GF-D8 (cell line): Measurements from ENCODE around the gene CIART.
"Not testable (repeated sequence)": the region's sequence is repeated elsewhere in the genome, so short reads cannot be mapped to it uniquely, and the experiment has no call there.

Experiments
- DNase-seq: peaks from one replicate; lab custom pipeline; 2025; lab: John Stamatoyannopoulos, UW

CIART gene

DNA sequence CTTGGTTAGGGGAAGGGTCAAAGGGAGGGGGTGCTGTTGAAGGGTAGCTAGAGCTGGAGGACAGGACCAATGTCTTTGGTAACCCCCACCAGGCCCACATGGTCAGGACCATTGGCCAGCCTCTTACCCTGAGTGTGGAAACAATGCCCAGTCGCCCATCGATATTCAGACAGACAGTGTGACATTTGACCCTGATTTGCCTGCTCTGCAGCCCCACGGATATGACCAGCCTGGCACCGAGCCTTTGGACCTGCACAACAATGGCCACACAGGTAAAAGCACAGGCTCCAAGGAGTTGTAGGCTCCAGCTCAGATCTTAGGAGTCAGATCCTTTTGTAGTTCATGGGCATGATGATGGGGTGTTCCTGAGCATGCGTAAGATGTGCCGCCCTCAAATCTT, 21.0 kb upstream of the CIART start:
- DNase-seq: no peak

GRCh38 chr1:150262388-150263320, 19.7 kb upstream of the CIART start:
- no peak for DNase-seq

DNA sequence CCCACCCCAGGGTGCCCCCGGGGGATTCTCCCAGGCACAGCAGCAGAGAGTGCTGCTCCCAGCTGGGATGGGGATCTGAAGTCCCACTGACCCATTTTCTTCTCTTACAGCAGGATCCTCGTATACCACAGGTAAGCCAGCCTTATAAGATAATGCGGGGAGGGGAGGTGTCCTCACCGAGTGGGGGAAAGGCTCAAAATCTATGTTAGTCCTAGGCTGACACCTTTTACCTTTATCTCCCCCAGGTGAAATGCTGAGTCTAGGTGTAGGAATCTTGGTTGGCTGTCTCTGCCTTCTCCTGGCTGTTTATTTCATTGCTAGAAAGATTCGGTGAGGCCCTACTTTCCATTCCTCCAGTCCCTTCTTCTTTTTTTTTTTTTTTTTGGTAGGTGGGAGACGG, 18.8 kb upstream of the CIART start:
- DNase-seq: no peak

DNA sequence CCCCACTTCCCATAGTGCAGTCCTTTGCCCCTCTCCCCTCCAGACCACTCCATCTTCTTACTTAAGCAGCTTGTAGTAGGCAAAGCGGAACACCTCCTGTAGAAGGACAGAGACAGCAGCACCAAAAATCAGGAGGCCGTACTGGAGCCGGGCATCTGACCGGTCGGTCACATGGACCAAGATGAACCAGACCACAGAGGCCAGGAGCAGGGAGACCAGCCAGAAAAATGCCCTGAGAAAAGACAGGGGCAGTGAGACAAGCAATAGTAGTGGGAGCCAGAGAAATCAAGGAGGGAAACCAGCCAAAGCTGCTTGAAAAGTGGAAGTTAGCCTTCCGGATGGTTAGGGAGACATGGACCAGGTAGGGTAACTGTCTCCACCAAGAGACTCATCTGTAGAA, 14.5 kb upstream of the CIART start:
- no peak for DNase-seq

- DNase-seq: no peak
These were observed 14.0 kb upstream of the CIART start for GRCh38 chr1:150268340-150268704.

DNA sequence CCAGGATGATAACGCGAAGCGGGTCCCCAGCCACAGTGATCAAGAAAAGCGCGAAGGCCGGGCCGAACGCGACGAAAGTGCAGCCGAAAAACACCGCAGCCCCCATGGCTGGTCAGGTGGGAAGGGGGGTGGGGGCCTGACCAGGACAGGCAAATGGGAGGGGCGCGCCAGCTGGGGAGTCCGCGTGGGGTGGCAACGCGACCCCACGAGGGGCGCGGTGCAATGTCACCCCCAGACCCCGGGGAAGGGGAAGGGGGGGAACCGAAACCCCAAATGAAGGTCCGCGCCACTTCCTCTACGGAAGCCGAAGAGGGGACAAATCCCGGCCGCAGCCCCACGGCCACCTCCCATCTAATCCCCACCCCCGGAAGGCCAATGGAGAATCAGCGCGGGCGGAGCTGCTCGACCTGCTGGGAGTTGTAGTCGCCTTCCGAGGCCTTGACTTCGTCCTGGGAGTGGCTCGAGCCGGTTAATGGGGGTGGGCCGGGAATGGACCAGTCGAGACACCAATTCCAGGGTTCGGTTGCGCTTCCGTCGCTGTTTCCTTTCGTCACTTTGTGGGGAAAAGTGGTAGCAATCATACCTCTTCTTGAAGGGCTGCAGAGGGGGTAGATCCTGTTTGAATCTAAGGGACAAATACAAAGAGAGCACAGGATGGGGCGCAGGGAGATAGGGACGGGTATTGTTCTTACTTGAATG, 13.5 kb upstream of the CIART start, which contains the start of gene APH1A:
Gene APH1A (minus strand): TSS at position 312 of the 699 bp plus-strand sequence. CDS start 206 bp downstream, at position 106.
- DNase-seq: peak; percentile 82

- no peak for DNase-seq
These were observed 12.9 kb upstream of the CIART start for GRCh38 chr1:150269451-150269850.

GRCh38 chr1:150271291-150271959, 10.9 kb upstream of the CIART start:
- no peak for DNase-seq

- DNase-seq: no peak
These were observed 9.0 kb upstream of the CIART start for GRCh38 chr1:150273311-150273710.

GRCh38 chr1:150280138-150280707, 2.1 kb upstream of the CIART start:
- no peak for DNase-seq

DNA sequence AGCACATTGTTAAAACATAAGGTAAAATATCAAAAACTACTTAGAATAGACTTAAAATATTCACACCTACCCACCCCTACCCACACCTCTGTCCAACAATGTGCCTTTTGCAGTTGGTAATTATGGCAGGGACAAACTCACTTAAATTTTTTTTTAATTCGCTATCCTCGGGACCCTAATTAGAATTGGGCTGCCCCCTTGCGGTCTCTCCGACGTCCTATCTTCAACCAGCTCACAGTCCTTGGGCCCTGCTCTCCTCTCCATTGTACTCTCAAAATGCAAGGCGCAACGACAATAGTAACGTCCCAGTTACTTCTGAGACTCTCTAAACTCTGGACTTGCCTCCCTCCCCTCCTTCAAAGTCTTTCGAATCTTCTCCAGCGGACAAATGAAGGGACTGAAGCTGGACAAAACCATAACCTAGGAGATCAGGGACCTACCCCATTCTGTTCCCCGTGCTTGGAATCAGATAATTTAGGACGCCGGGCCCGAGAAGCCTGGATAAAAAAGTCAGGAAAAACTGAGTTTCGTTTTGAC, 1.1 kb upstream of the CIART start:
- DNase-seq: peak; percentile 53

DNA sequence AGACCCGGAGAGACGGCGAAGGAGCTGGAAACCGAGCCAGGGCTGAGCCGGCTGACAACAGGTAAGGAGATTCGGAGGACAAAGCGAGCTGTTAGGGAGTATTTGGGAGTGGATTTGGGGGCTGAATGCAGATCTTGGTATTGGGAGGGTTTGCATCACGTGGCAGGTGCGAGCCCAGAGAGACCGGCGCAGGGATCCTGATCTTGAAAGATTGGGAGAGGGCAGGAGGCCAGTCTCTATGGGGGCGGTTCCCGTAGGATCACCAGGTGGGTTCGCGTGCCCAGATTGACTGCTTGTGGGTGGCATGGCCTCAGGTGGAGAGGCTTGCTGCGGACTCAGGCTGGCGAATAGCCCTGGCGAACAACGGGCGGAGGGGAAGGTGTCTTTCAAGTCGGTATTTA, 204 bp downstream of the CIART start:
- no peak for DNase-seq

DNA sequence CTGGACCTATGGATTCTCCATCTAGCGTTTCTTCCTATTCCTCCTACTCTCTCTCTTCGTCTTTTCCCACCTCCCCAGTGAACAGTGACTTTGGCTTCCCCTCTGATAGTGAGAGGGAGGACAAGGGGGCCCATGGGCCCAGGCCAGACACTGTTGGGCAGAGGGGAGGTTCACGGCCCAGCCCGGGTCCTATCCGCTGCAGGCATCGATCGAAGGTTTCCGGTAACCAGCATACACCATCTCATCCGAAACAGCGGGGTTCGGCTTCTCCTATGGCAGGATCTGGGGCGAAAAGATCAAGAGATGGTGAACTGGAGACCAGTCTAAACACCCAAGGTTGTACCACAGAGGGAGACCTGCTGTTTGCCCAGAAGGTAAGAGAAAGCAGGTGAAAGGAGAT, 906 bp downstream of the CIART start:
- DNase-seq: no peak

- DNase-seq: no peak
These were observed 6.0 kb downstream of the CIART start for GRCh38 chr1:150288382-150288781.

DNA sequence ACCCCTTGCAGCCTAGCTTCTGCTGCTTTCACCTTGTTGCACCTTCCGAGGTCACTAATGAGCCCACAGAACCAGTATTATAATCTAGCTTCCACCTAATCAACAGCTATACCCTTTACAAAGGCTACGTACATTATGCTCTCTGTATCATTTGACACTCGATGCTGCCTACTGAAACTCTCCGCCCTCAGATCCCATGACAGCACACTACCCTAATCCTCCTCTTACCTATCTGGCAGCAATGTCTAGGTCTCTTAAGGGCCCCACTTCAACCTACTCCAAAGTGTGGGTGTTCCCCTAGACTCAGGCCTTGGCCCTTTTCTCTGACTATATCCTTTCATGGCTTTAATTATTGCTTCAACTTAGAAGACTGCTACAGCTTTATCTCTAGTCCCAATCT, 6.5 kb downstream of the CIART start:
- DNase-seq: no peak

DNA sequence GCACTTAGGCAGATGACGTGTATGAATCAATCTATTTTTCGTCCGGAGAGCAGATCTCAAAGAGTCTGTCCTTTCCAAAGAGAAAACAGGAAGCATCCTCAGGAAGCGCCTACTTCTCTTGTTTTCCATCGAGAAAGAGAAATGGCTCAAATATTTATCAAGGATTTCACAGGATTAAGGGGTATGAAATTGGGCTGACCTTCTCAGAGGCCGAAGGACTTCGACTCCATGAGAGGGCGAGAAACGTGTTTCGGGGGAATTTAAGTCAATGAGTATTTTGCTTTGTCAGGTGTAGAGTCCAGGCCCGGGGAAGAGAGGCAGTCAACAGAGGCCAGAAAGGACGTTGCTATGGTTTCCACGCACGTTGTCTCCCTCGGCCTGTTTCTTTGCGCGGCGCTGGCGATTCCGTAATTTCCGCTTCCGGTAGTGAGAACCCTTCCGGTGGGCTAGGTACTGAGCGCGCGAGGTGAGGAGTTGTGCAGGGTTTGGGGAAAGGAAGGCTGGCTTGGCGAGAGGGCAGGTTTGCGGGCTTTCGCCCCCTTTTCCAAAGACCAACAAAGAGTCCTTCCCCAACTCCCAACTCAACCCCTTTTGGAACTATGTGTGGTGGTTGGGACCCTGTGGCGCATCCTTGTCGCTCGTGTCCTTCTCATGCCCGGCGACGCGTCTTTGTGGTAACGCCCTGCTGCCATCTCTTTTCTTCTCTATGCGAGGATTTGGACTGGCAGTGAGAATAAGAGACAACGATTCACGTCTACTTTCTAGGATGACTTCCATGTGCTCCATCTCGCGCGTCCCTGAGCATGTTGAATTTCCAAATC, 11.3 kb downstream of the CIART start, which contains the start of gene MRPS21:
Gene MRPS21 (plus strand): TSS at position 429 of the 821 bp plus-strand sequence. CDS start 506 bp downstream, outside the sequence.
- peak; percentile 84 for DNase-seq

DNA sequence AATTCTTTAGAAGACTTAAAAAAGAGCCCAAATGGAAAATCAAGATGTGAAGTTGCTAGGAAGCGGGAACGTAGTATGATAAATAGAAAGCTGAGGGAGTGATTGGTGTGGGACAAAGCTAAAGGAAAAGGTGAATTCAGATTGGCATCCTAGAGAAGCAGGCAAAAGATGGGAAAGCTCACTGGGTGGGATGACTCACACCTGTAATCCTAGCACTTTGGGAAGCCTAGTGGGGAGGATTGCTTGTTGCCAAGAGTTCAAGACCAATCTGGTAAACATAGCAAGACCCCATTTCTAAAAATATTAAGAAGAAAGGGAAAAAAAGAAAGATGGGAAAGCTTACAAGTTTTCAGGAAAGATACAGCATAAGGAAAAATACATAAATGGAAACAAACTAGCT, 13.1 kb downstream of the CIART start:
- DNase-seq: no peak

- no peak for DNase-seq
These were observed 17.4 kb downstream of the CIART start for GRCh38 chr1:150299716-150300115.

DNA sequence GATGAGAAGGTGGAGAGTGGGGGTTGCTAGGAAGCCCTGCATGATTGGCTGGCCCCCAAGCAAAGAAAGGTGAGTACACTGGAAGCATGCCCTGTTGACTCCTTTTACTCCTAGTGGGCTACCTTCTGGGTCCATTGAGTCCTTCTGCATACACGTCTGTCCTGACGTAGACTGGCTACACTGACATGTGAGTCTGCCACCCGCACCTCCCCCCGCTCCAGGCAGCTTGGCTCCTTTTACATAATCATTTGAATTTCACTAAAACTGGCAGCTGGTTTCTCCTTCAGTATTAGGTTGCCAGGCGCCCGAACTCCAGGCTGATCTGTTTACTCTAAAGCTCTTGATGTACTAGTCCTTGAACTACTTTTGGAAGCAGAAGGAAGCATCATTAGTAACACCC, 20.0 kb downstream of the CIART start:
- DNase-seq: no peak

- DNase-seq: no peak
These were observed 20.5 kb downstream of the CIART start for GRCh38 chr1:150302902-150303301.

GRCh38 chr1:150308585-150308984, 26.2 kb downstream of the CIART start:
- DNase-seq: not testable (repeated sequence)
